ENCODE results near the gene SLC4A7. TPM values are rescaled to one million over a fixed set of nuclear protein-coding genes. Genes with fewer than 3 reads are reported as not detected.

Gene SLC4A7
- total and polyA plus RNA-seq, 10 of the 15 experiments (the other 5 are each of a cell fraction or from before 2014, with no cell fraction given) = 4.4 to 41.4 (median 18.3) TPM

- TF ChIP-seq RELA (IDR thresholded peaks at IDR 0.05; ENCODE audit: borderline replicate concordance, partially characterized antibody) (no peak), E2F8 (IDR thresholded peaks at IDR 0.05; ENCODE audit: low read depth, partially characterized antibody) (no peak), ZSCAN29 (IDR thresholded peaks at IDR 0.05) (no peak)
Measured at GRCh38 chr3:27342267-27342666, 141.9 kb downstream of the SLC4A7 start (continued).

DNA sequence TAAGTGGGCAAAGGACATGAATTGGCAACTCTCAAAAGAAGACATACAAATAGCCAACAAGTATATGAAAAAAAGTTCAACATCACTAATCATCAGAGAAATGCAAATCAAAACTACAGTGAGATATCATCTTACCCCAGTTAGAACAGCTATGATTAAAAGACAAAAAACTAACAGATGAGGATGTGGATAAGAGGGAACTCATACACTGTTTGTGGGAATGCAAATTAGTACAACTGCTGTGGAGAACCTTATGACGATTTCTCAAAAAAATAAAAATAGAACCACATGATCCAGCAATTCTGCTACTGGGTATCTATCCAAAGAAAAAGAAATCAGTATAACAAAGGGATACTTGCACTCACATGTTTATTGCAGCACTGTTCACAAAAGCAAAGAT lies 143.7 kb downstream of the SLC4A7 start:
- Histone ChIP-seq H3K27ac (ENCODE audit: control insufficient read depth, insufficient read depth) (no peak overlapping the region), H3K79me2 (ENCODE audit: control insufficient read depth, insufficient read depth, low read length) (no peaks in the 10 kb centered on the region), H3K27me3 (replicated peaks in 1 of 2; ENCODE audit: control insufficient read depth in 2 of 2, insufficient read depth in 2 of 2, low read length in 1 of 2) (no peaks in the 10 kb centered on the region), H2AFZ (ENCODE audit: control insufficient read depth, low read depth, low read length) (no peak overlapping the region), H3K4me3 (no peak overlapping the region), H3K9me3 (replicated peaks; ENCODE audit: control insufficient read depth, insufficient read depth, low read length) (no peaks in the 10 kb centered on the region; the same call in 2 of the 3 replicates), H4K20me1 (ENCODE audit: control insufficient read depth, insufficient read depth) (no peaks in the 10 kb centered on the region), H3K4me2 (ENCODE audit: control insufficient read depth, insufficient read depth) (no peak overlapping the region), H3K36me3 (ENCODE audit: control insufficient read depth in 2 of 2, insufficient read depth in 2 of 2, low read length in 1 of 2) (no peaks in the 10 kb centered on the region), H3K9ac (ENCODE audit: control insufficient read depth, insufficient read depth, low read length) (no peak overlapping the region), H3K4me1 (ENCODE audit: control insufficient read depth, insufficient read depth, low read length) (no peaks in the 10 kb centered on the region)
- ChIA-PET RAD21 (ENCODE audit: unreplicated experiment) (interaction anchor here (1.2 kb wide), 1 partner anchor 9 kb away, joined by 3 read pairs; no protein-coding TSS in a partner anchor), SMC1A (ENCODE audit: uncharacterized antibody, unreplicated experiment) (interaction anchor here (1.1 kb wide), 1 partner anchor 52 kb away, joined by 3 read pairs; no protein-coding TSS in a partner anchor), CTCF (no interaction called here), POLR2A (interaction anchor here (0.8 kb wide), 1 partner anchor 21 kb away, joined by 3 read pairs; no protein-coding TSS in a partner anchor)
- 0% methylated on average over 1 of the region's 1 CpG for WGBS (ENCODE audit: insufficient coverage, insufficient replicate concordance, low lambda C conversion rate, missing lambda C conversion rate)
- peak; percentile 69 for ATAC-seq
- no peak for TF ChIP-seq TARDBP (IDR thresholded peaks at IDR 0.05; ENCODE audit: borderline replicate concordance)
- no peak for TF ChIP-seq HDAC2 (IDR thresholded peaks at IDR 0.05)
- FAIRE-seq = no peak
- DNase-seq (ENCODE audit: low read depth, low spot score) = no peak
- no TSS peak for BruUV-seq (replicated peaks)
- intact Hi-C loops (cut with micrococcal nuclease; ENCODE audit: unreplicated experiment) = loop anchor here (2.0 kb wide), 1 partner anchor 14 kb away; no protein-coding TSS in a partner anchor
- in situ Hi-C loops (cut with MboI) = no loop called here

All from GM12878 (cell line).